ENCODE measurements around the gene PNKD.
"Not testable (repeated sequence)": the region's sequence is repeated elsewhere in the genome, so short reads cannot be mapped to it uniquely, and the experiment has no call there.

The PNKD gene

GRCh38 chr2:218291318-218292047 lies 21.2 kb downstream of the PNKD start:
- no peak for DNase-seq (ENCODE audit: low read depth)

- peak; percentile 66 for DNase-seq (ENCODE audit: low read depth)
Observed at GRCh38 chr2:218292048-218293014, 22.0 kb downstream of the PNKD start, which contains the start of gene TMBIM1. Gene TMBIM1, minus strand, starts transcription at chr2:218292503. Its CDS starts 10,362 bp downstream, at chr2:218282141.

GRCh38 chr2:218293715-218294429 lies 23.6 kb downstream of the PNKD start:
- DNase-seq (ENCODE audit: low read depth), result no peak

DNA sequence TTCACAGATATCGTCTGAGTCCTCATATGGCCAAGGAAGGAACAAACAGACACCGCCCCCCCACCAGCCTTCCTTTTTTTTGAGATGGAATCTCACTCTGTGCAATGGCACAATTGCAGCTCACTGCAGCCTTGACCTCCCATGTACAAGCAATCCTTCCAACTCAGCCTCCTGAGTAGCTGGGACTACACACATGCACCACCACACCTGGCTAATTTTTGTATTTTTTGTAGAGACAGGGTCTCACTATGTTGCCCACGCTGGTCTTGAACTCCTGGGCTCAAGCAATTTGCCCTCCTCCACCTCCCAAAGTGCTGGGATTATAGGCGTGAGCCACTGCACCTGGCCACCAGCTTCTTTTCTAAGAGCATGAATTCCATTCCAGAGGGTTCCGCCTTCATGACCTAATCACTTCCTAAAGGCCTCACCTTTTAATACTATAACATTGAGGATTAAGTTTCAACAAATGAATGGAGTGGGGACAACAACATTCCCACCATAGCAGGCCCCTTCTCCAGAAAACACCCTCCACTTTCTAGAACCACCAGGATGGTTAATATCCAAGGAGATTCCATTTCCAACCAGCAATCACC lies 24.2 kb downstream of the PNKD start:
- DNase-seq (ENCODE audit: low read depth), result no peak

DNA sequence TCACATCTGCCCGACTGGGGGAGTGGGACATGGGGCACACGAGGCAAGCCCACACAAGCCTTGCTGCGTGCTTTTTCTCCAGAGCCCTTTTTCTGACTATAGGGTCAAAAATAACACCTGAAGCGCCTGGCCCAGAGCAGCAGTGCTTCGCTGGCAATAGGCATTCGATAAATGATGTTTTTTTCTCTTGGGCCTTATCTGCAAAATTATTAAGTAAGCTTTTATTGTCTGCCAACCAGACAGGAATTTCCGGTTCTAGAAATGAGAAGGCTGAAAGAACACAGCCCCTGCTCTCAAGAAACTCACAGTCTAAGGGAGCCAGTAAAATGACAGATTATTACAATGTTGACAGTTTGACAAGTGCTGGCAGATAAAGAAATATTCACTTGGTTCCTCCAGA lies 24.7 kb downstream of the PNKD start:
- no peak for DNase-seq (ENCODE audit: low read depth)

- no peak for DNase-seq (ENCODE audit: low read depth)
Observed at GRCh38 chr2:218296200-218296599, 25.9 kb downstream of the PNKD start.

DNA sequence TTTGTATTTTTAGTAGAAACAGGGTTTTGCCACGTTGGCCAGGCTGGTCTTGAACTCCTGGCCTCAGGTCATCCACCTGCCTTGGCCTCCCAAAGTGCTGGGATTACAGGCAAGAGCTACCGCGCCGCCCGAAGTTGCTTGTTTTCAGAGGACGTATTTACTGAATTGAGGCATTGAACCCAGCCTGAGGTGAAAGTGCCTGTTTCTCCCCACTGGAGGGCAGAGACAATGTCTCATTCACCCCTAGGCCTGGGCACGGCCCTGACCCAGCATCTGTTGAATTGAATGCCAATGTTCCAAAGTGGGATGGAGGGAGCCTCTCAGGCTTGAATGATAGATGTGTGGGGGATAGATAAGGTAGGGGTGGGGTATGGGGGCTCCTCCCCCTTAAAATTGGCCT lies 26.5 kb downstream of the PNKD start:
- no peak for DNase-seq (ENCODE audit: low read depth)

- no peak for DNase-seq (ENCODE audit: low read depth)
Observed at GRCh38 chr2:218298314-218298875, 28.1 kb downstream of the PNKD start.

GRCh38 chr2:218300141-218300540 lies 29.8 kb downstream of the PNKD start:
- DNase-seq (ENCODE audit: low read depth), result no peak

GRCh38 chr2:218301176-218301819 lies 31.0 kb downstream of the PNKD start:
- DNase-seq (ENCODE audit: low read depth), result peak; percentile 80

DNA sequence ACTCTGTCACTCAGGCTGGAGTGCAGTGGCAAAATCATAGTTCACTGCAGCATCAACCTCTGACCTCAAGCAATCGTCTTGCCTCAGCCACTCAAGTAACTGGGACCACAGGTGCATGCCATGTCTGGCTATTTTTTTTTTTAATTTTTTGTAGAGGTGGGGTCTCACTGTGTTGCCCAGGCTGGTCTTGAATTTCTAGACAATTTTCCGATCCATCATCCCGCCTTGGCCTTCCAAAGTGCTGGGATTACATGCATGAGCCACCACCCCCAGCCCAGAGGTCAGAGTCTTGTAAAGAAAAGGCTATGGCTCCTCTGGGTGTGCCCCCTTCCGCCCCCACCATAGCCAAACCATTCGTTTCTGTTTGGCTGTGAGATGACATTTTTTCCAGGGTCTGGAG lies 35.1 kb downstream of the PNKD start:
- no peak for DNase-seq (ENCODE audit: low read depth)

- no peak for DNase-seq (ENCODE audit: low read depth)
Observed at GRCh38 chr2:218306184-218306920, 36.0 kb downstream of the PNKD start.

- DNase-seq (ENCODE audit: low read depth), result no peak
Observed at GRCh38 chr2:218307415-218308090, 37.2 kb downstream of the PNKD start.

GRCh38 chr2:218310853-218311540 lies 40.7 kb downstream of the PNKD start:
- DNase-seq (ENCODE audit: low read depth), result no peak

DNA sequence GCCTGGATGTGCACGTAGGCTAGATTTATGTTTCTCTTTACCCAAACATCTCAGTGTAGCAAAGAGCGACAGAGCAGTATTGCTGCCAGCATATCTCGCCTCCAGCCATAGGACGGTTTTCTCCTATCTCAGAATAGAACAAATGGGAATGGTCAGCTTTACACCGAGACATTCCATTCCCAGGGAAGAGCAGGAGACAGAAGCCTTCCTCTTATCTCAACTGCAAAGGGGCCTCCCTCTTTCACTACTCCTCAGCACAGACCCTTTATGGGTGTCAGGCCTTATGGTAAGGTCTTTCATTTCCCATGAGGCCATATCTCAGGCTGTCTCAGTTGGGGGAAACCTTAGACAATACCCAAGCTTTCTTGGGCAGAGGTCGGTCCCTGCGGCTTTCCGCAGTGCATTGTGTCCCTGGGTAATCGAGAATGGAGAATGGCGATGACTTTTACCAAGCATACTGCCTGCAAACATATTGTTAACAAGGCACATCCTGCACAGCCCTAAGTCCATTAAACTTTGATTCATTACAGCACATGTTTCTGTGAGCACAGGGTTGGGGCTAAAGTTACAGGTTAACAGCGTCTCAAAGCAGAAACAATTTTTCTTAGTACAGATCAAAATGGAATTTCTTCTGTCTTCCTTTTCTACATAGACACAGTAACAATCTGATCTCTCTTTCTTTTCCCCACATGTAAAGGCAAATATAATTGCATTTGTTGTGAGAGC lies 41.4 kb downstream of the PNKD start:
- DNase-seq (ENCODE audit: low read depth), result not testable (repeated sequence)

GRCh38 chr2:218312267-218312756 lies 42.0 kb downstream of the PNKD start:
- no peak for DNase-seq (ENCODE audit: low read depth)

DNA sequence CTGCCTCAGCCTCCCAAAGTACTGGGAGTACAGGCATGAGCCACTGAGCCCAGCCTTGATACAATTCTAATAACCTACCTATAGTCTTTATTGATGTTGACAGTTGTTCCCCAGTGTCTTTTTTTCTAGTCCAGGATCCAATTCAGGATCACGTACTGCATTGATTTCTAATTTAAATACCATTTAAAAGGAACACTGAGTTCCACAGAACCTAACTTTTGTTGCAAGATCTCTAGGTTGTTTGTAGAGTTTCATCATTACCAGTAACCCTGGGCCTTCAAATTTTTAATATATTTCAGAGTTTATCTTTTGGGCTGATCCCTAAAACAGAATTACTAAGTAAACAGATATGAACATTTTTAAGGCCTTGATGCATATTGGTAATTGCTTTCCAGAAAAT lies 43.0 kb downstream of the PNKD start:
- DNase-seq (ENCODE audit: low read depth), result no peak

- not testable (repeated sequence) for DNase-seq (ENCODE audit: low read depth)
Observed at GRCh38 chr2:218314764-218315163, 44.4 kb downstream of the PNKD start.
